Placental epithelial cell (primary cell): ENCODE measurements around the gene ZNF429. TPM values are rescaled to one million over a fixed set of nuclear protein-coding genes. Genes with fewer than 3 reads are reported as not detected.

Experiments
- total RNA-seq: library from RNA; depleted of rRNA; stranded (reverse); fragments of >200 nt; gene quantifications from 2 replicates; pipeline ENCODE4 v1.2.3, GENCODE V29; 2012

ZNF429 gene
- total RNA-seq: 10.4 and 18.1 TPM in 2 replicates

GRCh38 chr19:21505459-21506451 lies at the start of gene ZNF429:
Gene ZNF429 (plus strand): TSS chr19:21505602. CDS start chr19:21505772, 170 bp downstream.

Other genes starting within 250 kb of the ZNF429 start
- gene ZNF708, start 176.2 kb upstream of the ZNF429 start, total RNA-seq: 11.3 and 16.5 TPM in 2 replicates
- gene ZNF738, start 146.6 kb upstream of the ZNF429 start, total RNA-seq: 5.0 and 5.5 TPM in 2 replicates
- 19.1 and 33.4 TPM in 2 replicates for gene ZNF493, start 108.5 kb upstream of the ZNF429 start, total RNA-seq